Chondrocyte (in vitro differentiated cells): ENCODE measurements around the gene MAD1L1. TPM values are rescaled to one million over a fixed set of nuclear protein-coding genes. Genes with fewer than 3 reads are reported as not detected.

Experiments used
- DNase-seq: peaks from one replicate; pipeline ENCODE4 v3.0.0; 2021; ENCODE audit warnings: mixed read lengths, low spot score
- H3K27ac Mint-ChIP-seq: one replicate; pipeline ENCODE4 v1.8.0; 2021; ENCODE audit warnings: mild to moderate bottlenecking, moderate library complexity, mixed read lengths; ENCODE audit not compliant: unreplicated experiment
- H3K27me3 Mint-ChIP-seq: 2 replicates; pipeline ENCODE4 v1.8.0; 2021; ENCODE audit warnings: low read depth, mixed read lengths
- H3K36me3 Mint-ChIP-seq: 2 replicates; pipeline ENCODE4 v1.8.0; 2021; ENCODE audit warnings: low read depth, mixed read lengths
- H3K4me1 Mint-ChIP-seq: 2 replicates; pipeline ENCODE4 v1.8.0; 2021; ENCODE audit warnings: low read depth, mild to moderate bottlenecking, mixed read lengths
- H3K4me3 Mint-ChIP-seq: one replicate; pipeline ENCODE4 v1.8.0; 2021; ENCODE audit warnings: mild to moderate bottlenecking, moderate library complexity, mixed read lengths; ENCODE audit not compliant: unreplicated experiment
- H3K9me3 Mint-ChIP-seq: 2 replicates; pipeline ENCODE4 v1.8.0; 2021; ENCODE audit warnings: low read depth, mixed read lengths
- CTCF ChIP-seq: fragments of 200-600 bp; sonication (generic); IDR thresholded peaks from 2 replicates; pipeline ENCODE4 v1.5.0; 2021; ENCODE audit warnings: antibody characterized with exemption, mild to moderate bottlenecking, moderate library complexity
- total RNA-seq: library from RNA; stranded (reverse); gene quantifications from 3 replicates; pipeline ENCODE4 v1.2.1, GENCODE V29; 2021

The MAD1L1 gene
- total RNA-seq, 1 donor from 2014 or later: 22.7 TPM

GRCh38 chr7:2166625-2167280, 66.0 kb downstream of the MAD1L1 start:
- H3K4me3 Mint-ChIP-seq: no peak overlapping the region
- H3K27ac Mint-ChIP-seq: no peak overlapping the region
- H3K27me3 Mint-ChIP-seq: no peaks in the 10 kb centered on the region

DNA sequence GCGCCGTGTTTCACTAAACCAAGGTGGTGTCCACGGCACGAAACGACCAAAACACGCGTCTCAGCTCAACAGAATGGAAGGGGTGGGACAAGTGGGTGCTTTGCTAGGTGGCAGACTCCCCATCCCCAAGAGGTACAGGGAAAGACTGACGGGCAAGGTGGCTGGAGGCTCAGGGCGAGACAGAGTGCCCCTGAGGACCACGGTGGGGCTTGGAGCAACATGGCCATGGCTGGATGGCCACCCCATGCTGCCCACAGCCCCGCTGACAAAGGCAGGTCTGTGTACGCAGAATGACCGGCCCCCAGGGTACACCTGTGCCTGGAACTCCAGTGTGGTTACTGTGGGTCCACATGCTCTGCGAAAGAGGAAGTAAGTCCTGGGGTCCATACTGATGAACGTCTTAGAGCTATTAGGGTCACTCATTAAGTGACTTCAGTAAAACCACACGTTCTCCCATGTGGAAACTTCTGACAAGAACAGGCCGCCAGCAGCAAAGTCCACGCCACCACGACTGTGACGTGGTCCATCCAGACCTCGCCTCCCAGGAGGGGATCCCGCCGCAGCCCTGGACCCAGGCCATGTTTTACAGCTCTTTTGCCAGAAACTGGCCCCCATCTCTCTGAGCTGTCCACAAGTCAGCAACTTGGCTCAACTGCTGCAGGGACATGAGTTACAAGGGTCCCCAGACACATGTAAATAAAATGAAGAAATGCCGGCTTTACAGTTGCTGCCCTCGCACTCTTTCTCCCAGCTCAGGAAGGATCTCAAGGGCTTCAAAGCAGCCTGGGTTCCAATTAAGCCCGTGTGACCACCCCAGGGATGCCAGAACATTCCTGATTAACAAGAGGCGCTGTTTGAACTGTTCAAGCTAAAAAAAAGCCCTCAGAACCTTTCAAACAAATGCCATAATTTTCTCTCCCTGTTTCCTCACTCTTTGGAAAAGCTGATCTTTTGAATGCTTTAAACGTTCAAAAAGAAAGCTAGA, 66.8 kb downstream of the MAD1L1 start:
- no peak for DNase-seq
- peaks cover 11% of the 10 kb centered on the region for H3K4me1 Mint-ChIP-seq
- H3K9me3 Mint-ChIP-seq: no peaks in the 10 kb centered on the region
- no peak for TF ChIP-seq CTCF
- H3K27me3 Mint-ChIP-seq: no peaks in the 10 kb centered on the region
- H3K4me3 Mint-ChIP-seq: no peak overlapping the region
- H3K27ac Mint-ChIP-seq: no peak overlapping the region
- peaks cover 20% of the 10 kb centered on the region for H3K36me3 Mint-ChIP-seq

More at GRCh38 chr7:2166625-2167280, 66.0 kb downstream of the MAD1L1 start:
- Mint-ChIP-seq H3K36me3 (peaks cover 20% of the 10 kb centered on the region), H3K4me1 (peaks cover 11% of the 10 kb centered on the region), H3K9me3 (no peaks in the 10 kb centered on the region)
- DNase-seq: no peak
- TF ChIP-seq CTCF: no peak

DNA sequence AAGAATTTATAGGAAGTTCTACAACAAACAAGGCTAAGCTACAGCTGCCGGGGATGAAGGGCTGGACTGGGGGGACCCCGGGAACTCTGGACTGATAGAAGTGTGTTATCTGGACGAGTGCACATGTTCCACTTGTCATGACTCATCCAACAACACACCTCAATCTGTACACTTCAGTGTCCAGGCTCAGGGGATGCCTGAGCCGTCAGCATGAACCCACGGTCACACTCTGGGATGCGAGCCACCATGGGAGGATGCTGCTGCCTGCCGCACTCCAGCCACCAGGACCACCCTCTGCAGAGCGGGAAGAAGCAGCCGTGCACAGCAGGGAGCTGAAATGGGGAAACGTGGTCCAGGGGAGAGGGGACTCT, 67.5 kb downstream of the MAD1L1 start:
- Mint-ChIP-seq H3K27me3 (no peaks in the 10 kb centered on the region), H3K27ac (no peak overlapping the region), H3K9me3 (no peaks in the 10 kb centered on the region), H3K4me1 (peaks cover 7% of the 10 kb centered on the region), H3K4me3 (no peak overlapping the region), H3K36me3 (peaks cover 16% of the 10 kb centered on the region)
- no peak for TF ChIP-seq CTCF
- no peak for DNase-seq

DNA sequence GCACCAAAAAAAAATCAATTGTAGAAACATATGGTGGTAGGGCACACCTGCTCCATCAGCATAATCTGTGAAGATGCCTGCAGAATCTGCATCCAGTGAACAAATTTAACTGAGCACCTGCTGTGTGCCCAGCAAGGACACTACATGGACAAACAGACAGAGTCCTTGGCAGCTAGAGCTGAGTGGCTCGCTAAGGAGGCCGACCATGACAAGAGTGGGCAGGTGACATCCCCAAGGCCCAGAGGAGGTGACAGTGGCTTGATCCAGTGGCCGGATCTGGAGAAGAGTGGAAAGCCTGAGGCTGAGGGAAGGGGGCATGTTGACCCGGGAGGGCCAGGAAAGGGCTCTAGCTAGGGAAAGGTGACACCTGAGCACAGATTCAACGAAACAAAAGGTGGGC, 68.1 kb downstream of the MAD1L1 start:
- DNase-seq: no peak
- no peak for TF ChIP-seq CTCF
- no peaks in the 10 kb centered on the region for H3K27me3 Mint-ChIP-seq
- peak overlapping the region; percentile 6 for H3K27ac Mint-ChIP-seq
- peaks cover 14% of the 10 kb centered on the region for H3K36me3 Mint-ChIP-seq
- H3K4me1 Mint-ChIP-seq: peaks cover 3% of the 10 kb centered on the region
- H3K9me3 Mint-ChIP-seq: no peaks in the 10 kb centered on the region
- no peak overlapping the region for H3K4me3 Mint-ChIP-seq
